Activated CD4-positive, CD25-positive, alpha-beta regulatory T cell treated with anti-CD3 and anti-CD28 coated beads, Interleukin-2, amount 50 U/mL, for 16 hours (primary cell): Measurements from ENCODE around the gene MLH1.

Experiments used
- DNase-seq: peaks from one replicate; pipeline ENCODE4 v3.0.0-alpha.2; 2020; ENCODE audit warnings: low read depth, low spot score

The MLH1 gene

DNA sequence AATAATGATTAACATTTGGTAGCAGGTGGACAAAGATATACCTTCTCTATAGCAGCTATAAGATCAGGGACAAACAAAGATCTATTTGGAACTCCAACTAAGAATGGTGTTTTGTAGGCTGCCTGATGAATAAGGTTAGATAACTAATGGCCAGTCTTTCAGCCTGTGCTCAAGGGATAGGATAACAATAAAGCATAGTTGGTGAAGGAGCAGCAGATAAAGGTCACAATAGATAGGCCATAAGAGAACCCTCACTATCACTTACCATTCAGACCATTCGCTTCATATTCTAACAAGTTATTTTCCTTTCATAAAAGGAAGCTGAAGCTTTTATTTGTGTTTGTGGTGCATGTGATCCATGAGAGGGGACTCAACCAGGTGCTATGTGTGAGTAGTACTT lies 20.2 kb upstream of the MLH1 start:
- DNase-seq = no peak

DNA sequence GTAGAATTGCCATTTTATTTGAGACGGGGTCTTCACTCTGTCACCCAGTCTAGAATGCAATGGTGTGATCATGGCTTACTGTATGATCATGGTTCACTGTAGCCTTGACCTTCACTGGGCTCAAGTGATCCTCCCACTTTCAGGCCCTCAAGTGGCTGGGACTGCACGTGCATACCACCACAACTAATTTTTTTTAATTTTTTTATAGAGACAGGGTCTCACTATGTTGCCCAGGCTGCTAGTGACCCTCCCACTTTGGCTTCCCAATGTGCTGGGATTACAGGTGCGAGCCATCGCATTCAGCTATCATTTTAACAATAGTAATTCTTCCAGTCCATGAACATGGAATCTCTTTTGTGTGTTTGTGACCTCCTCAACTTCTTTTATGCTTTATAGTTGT lies 12.3 kb upstream of the MLH1 start:
- no peak for DNase-seq

DNA sequence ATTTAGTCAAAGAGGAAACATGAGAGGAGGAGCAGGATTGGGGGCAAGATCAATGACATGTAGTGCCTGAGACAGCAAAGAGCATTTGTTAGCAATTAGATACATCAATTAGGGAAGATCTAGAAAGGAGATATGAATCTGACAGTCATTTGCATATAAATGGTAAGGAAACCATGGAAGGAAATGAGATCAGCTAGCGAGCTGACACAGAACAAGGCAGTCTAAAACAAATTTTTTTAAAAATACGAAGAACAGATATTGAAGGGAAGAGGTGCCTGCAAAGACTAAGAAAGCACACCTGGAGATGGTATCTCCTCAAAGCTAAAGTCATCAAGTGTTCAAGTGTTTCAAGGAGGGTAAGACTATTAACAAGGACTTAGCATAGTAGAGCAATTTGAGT lies 5.0 kb upstream of the MLH1 start:
- DNase-seq = no peak

DNA sequence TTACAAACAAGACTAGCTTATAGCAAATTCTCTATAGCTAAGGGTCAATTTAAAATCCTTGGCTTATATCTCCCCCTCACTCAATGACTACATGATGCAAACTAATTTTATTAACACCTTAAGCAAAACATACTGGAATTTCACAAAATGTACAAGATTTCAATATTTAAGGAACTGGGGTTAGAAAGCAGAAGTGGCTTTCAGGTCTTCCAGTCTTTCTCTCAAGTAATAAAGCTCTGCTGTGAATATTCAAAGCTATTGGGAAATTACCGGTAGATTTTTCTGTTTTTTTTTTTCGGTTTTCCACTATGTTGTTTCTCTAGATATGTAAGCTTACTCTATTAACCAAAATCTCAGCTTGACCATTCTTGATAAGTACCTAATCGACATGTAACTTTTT lies 4.3 kb upstream of the MLH1 start:
- no peak for DNase-seq

DNA sequence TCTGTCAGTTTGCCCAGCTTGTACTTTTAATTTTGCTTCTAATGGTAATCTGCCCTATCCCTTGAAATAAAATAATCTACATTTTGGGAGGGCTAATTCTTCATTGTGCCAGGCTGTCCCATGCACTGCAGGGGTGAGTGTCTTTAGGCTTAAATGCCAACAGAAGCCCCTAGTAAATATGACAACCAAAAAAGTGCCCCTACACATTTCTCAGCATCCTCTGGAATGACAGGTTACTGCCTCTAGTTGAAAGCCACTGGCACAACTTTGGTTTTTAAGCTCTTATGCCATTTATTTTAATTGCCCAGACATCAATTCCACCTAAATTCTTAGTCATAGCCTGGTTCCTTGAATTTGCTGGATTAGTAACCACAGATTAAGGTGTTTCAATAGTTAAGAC lies 3.8 kb upstream of the MLH1 start:
- DNase-seq = no peak

DNA sequence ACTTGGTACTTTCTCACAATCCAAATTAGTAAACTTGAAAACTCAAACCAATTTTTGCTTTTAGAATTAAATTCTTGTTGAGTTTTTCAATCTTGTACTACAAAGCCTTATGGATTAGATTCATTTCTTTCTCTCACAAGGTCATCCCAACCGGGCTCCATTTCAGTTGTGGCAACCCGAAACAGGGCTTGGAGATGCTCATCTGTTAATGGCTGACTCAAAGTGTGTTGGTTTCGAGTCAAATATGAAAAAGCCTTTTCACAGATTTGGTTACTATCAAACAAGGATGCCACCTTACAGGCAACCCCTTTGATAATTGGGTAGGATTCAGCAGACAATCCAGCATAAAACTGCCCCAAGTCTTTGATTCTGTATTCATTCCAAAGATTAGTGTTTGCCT lies 2.2 kb upstream of the MLH1 start:
- DNase-seq = no peak

DNA sequence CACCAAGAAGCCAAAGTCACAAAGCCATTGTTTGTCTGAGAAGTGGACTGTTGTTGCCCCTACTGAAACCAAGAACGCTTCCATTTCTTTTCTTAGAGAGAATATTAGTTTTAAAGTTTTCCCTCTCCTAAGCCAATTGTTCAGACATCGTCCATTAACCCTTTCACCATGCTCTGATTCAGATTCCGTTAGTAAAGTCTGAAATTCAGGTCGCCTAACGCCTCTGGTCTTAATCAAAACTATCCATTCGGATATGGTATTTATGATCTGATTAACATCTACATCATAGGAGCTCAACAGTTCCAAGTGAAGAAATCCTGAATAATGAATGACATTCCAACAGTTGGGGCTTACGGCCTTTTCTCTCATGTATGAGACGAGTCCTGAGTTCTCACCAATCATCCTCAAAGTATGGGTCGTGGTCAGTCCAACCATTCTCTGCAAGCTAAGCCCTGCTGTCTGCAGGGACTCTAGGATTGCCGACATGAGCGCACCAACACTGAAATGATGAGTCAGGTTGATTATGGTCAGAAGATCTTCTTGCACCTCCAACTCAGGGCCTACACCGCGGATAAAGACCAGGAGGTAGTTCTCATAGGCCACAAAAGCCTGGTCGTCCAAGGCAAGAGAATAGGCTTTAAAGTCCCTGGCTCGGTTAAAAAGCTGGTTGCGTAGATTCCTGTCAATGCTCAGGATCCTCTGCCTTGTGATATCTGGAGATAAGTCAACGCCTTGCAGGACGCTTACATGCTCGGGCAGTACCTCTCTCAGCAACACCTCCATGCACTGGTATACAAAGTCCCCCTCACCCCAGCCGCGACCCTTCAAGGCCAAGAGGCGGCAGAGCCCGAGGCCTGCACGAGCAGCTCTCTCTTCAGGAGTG lies 1.2 kb upstream of the MLH1 start:
- DNase-seq = no peak

DNA sequence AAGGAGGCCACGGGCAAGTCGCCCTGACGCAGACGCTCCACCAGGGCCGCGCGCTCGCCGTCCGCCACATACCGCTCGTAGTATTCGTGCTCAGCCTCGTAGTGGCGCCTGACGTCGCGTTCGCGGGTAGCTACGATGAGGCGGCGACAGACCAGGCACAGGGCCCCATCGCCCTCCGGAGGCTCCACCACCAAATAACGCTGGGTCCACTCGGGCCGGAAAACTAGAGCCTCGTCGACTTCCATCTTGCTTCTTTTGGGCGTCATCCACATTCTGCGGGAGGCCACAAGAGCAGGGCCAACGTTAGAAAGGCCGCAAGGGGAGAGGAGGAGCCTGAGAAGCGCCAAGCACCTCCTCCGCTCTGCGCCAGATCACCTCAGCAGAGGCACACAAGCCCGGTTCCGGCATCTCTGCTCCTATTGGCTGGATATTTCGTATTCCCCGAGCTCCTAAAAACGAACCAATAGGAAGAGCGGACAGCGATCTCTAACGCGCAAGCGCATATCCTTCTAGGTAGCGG lies 452 bp upstream of the MLH1 start, which contains the start of gene EPM2AIP1:
Gene EPM2AIP1 (minus strand): TSS at position 326 of the 520 bp plus-strand sequence. CDS start 54 bp downstream, at position 272.
- DNase-seq = peak; percentile 98

DNA sequence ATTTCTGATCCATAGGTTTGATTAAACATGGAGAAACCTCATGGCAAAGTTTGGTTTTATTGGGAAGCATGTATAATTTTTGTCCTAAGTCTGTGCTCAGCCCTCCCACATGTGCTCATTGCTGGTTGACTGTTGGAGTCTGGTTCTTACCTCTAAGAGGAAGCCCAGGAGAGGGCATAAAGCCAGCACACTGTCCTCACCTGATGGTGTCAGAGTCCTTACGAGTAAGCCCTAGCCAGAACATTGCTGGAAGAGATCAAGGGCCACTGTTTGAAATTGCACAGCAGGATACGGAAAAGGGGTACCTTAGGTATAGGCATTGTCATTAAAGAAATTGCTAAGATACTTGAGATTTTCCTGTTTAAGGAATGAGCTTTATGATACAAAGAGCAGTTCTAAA lies 21.3 kb downstream of the MLH1 start:
- no peak for DNase-seq

DNA sequence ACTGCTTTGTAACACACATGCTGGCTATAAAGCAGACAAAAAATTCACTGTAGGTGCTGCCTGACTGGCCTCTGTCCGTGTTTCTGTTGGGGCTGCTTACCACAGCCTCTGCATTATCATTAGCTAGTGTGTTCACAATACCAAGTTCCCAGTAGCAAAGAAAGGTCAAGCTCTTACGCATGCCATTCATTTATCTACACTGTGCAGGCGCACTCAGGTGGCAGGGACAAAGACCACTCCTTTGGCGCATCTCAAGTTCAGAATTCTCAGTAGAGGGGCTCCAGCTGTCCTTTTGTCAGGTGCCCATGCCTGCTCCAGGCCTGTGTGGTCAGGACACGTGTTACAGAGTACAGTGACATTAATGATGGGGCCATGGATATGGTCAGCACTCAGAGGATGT lies 22.3 kb downstream of the MLH1 start:
- DNase-seq = no peak

DNA sequence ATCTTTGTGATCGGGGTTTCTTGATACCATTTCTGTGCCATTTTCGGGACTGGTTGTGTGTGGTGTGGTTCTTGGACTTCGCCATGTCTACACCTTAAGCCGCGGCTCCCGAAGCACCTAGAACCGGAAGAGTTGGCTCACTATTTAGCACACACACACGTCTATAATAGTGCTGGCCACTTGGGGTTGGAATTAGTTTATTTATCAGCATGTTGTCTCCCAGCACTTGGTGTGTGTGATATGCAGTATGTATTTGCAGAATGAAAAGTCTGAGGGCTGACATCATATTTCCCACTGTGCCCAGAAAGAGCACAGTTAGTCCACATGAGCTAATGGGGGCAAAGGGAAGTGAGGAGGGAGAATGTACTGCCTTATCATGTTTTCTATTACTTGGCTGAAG lies 23.6 kb downstream of the MLH1 start:
- no peak for DNase-seq

DNA sequence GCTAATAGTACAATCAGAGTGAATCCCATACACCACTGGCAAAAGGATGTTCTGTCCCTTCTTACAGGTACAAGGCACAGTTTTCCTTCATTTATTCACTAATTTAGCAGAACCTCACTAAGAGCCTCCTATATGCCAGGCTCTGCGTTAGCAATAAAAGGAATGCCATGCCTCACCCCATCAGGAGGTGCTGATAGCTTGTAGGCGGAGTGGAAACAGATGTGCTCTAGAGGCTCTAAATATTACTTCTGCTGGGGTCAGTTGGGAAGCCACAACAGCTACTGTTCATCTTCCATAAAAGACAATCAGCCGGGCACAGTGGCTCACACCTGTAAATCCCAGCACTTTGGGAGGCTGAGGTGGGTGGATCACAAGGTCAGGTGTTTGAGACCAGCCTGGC lies 24.4 kb downstream of the MLH1 start:
- DNase-seq = no peak

DNA sequence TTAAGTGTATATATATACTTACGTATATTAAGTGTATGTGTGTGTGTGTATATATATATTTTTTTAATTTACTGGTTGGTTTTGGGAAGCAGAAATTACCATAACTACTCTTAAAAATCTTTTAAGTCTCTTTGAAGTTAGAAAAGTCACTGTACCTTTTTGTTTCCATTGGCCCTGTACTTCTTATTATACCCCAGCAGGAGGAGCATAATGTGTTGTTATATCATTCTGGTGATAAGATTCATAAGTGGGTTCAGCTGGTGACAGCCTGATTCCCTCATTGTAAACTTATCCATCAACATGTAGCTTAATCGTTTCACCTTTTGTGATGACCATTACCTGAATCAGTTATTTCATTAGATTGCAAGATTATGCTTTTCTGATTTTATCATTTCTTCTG lies 30.8 kb downstream of the MLH1 start:
- no peak for DNase-seq

DNA sequence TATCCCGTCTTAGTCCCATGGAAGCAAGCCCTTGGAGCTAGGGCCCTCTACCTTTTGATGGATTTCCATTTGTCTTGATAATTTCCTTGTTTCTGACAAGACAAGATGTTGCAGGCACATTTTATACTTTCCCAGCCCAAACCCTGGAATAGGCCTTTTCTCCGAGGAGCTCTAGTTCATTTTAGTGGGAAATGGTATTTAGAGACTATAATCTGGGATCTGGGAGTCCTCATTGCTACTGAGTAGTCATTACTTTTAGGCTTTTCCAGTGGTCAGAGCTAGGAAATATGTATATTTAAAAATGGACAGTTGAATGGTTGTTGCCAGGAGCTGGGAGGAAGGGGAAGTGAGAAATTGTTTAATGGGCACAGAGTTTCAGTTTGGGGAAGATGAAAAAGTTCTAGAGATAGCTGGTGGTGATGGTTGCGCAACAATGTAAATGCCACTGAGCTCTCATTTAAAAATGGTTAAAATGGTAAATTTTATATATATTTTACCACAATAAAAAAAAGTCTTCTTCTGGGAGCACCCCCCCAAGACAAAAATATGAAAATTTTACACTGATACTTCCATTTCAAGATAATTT lies 31.6 kb downstream of the MLH1 start:
- no peak for DNase-seq

DNA sequence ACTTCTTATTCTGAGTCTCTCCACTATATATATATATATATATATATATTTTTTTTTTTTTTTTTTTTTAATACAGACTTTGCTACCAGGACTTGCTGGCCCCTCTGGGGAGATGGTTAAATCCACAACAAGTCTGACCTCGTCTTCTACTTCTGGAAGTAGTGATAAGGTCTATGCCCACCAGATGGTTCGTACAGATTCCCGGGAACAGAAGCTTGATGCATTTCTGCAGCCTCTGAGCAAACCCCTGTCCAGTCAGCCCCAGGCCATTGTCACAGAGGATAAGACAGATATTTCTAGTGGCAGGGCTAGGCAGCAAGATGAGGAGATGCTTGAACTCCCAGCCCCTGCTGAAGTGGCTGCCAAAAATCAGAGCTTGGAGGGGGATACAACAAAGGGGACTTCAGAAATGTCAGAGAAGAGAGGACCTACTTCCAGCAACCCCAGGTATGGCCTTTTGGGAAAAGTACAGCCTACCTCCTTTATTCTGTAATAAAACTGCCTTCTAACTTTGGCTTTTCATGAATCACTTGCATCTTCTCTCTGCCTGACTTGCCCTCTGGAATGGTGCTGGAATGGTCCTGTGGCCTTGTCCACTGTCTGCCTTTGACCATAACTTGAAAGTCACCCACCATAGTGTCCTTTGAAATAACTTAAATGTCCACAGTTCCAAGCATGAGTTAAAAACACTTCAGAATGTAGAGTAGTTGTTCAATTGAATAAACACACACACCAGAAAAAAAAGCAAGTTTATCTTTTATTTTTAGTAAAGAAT lies 32.4 kb downstream of the MLH1 start:
- no peak for DNase-seq

DNA sequence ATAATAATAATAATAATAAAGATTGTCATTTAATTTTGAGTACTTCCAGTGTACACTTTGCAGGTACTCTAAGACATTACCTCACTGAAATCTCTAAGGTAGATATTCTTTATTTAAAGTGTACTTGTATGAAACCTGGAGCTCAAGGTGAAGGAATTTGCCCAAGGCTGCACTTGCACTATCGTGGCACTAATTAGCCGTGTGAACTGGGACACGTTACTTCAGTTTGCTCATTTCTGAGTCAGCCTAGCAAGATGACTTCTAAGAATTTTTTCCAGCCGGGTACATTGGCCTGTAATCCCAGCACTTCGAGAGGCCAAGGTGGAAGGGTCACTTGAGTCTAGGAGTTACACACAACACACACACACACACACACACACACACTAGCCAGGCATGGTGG lies 33.5 kb downstream of the MLH1 start:
- no peak for DNase-seq

DNA sequence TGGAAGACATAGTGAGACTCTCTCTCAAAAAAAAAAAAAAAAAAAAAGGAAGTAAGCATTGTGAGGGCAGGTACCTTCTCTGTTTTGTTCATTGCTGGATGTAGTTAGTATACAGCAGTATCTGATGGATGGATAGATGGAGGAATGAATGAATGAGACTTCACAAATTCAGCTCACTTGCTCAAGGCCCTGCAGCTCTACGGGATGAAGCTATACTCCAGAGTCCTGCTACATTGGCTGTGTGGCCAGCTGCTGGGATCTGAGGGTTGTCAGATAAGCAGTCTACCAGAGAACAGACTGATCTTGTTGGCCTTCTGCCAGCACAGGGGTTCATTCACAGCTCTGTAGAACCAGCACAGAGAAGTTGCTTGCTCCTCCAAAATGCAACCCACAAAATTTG lies 35.0 kb downstream of the MLH1 start:
- no peak for DNase-seq

DNA sequence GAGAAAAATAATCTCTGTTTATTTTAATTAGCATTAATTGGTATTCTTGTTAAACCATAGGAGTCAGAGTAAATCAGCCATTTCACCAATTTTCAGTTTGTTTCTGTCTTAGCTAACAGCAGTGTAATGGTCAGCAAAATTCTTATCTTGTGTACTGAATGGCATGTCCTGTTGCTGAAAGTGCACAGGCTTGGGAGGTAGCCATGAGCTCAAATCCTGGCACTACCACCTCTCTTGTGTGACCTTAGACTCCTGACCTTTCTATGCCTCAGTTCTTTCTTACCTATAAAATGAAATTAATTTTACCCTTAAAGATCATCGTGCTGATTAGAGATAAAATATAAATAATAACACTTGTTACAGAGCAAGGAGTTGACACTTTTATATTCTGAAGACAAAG lies 35.8 kb downstream of the MLH1 start:
- no peak for DNase-seq

DNA sequence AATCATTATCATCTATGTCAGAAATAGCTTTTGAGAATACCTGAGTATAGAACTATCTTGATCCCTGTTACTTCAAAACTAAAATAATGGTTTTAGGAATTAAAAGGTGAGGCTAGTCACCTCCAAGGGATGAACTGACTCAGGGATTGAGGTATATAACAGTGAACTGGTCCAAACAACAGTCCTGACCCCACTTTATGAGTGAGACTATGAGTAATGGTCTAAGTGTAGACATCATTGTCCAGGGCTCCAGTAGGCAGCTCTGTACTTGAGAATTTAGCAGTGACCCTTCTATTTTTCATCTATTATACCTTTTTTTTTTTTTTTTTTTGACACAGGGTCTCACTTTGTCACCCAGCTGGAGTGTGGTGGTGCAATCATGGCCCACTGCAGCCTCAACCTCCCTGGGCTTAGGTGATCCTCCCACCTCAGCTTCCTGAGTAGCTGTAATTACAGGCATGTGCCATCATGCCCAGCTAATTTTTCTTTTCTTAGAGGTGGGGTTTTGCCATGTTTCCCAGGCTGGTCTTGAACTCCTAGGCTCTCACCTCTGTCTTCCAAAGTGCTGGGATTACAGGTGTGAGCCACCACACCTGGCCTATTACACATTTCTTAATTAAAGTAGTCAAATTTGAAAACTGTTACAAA lies 36.3 kb downstream of the MLH1 start:
- DNase-seq = no peak

DNA sequence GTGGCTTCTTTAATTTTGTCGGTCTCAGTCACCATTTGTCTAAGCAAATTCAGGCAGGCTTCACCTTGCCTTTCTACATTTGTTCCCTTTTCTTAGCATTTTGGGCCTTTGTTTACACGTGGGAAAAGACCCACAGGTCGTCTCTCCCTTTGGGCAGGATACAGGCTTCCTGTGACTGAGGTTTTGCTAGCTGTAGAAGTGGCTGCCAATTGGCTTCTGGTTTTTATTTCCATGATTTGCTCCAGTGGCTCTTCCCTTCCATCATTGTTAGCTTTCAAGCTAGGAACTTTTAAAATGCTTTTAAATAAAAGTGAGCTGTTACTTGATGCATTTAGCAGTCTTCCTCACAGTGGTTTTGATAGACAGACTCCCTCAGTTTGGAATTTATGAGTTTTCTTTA lies 37.3 kb downstream of the MLH1 start:
- no peak for DNase-seq

DNA sequence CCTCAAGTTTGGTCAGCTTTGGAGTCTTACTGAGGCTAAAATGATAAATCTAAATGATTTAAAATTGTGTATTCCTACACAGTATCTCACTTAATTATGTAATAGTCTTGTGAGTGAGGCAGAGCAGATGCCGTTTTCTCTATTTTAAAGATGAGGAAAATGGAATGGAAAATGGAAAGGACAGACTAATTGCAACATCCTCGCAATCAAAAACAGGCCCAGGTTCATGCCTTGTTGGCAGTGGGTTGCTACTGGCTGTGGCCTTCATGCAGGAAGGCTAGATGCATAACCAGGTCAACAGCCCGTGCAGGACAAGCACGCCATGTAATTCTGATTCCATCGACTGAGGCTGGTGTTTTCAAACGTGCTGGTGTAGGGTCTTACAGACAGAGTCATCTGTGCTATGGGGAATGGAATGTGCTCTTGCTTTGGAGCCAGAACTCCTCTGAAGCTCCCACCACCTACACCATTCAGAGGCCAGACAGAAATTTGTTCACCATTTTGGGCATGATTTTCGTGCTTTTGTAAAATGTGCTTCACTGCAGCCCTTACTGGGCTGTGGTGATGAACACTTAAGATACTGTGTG lies 37.9 kb downstream of the MLH1 start:
- no peak for DNase-seq

DNA sequence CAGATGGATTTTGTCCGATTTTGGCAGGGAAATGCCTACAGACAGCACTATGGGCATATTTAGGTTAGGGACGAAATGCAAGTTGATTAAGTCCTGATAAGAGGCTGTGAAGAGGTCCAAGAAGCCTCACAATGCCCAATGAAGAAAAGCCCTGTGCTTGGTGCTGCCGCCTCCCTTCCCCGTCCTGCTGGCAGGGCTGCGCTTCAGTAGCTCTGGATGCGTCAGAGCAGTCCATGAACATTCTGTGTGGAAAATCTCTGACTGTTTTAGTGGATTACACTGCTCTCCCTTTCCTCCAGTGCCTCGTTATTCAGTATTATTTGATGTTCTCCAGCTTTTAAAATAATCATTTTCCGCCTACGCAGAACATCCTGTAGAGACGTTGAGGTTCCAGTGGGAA lies 39.6 kb downstream of the MLH1 start:
- no peak for DNase-seq
